T-helper 2 cell treated with Interferon-gamma antibody and Interleukin-4, amounts not matched to agents 100 ng/mL and 5 ng/mL, for 36 hours (primary cell): Measurements from ENCODE around the gene MYH7B. TPM values are rescaled to one million over a fixed set of nuclear protein-coding genes. Genes with fewer than 3 reads are reported as not detected.

Experiments used
- intact Hi-C: fragments of 100-400 bp; cut with micrococcal nuclease; formaldehyde crosslinking; loops from one replicate; pipeline ENCODE4 v1.15.1; 2023
- total RNA-seq: library from RNA; stranded (reverse); gene quantifications from 2 replicates; pipeline ENCODE4 v1.2.3, GENCODE V29; 2022

Gene MYH7B
- total RNA-seq, 1 donor from 2014 or later: 0.20 TPM

GRCh38 chr20:34971561-34972235, 16.0 kb downstream of the MYH7B start:
- intact Hi-C loops: no loop called here

GRCh38 chr20:34974246-34974645, 18.6 kb downstream of the MYH7B start:
- intact Hi-C loops: no loop called here

- intact Hi-C loops: no loop called here
Measured at GRCh38 chr20:34976286-34976685, 20.6 kb downstream of the MYH7B start.

GRCh38 chr20:34977365-34978091, 21.9 kb downstream of the MYH7B start:
- intact Hi-C loops: no loop called here

- intact Hi-C loops: no loop called here
Measured at GRCh38 chr20:34978092-34978744, 22.6 kb downstream of the MYH7B start.

GRCh38 chr20:34979366-34980153, 23.9 kb downstream of the MYH7B start:
- intact Hi-C loops: no loop called here

GRCh38 chr20:34980543-34981233, 25.0 kb downstream of the MYH7B start:
- intact Hi-C loops: no loop called here

GRCh38 chr20:34982270-34983088, 26.8 kb downstream of the MYH7B start:
- intact Hi-C loops: no loop called here

- intact Hi-C loops: no loop called here
Measured at GRCh38 chr20:34983089-34983820, 27.6 kb downstream of the MYH7B start.

- intact Hi-C loops: no loop called here
Measured at GRCh38 chr20:34983995-34984735, 28.5 kb downstream of the MYH7B start.

GRCh38 chr20:34984756-34985261, 29.1 kb downstream of the MYH7B start:
- intact Hi-C loops: no loop called here

- intact Hi-C loops: no loop called here
Measured at GRCh38 chr20:34985461-34986310, 30.0 kb downstream of the MYH7B start.

GRCh38 chr20:34986311-34987287, 30.9 kb downstream of the MYH7B start:
- intact Hi-C loops: no loop called here

- intact Hi-C loops: no loop called here
Measured at GRCh38 chr20:34987288-34988190, 31.9 kb downstream of the MYH7B start.

GRCh38 chr20:34988191-34988540, 32.5 kb downstream of the MYH7B start:
- intact Hi-C loops: no loop called here
